Measurements from ENCODE around the gene GPR155. TPM values are rescaled to one million over a fixed set of nuclear protein-coding genes. Genes with fewer than 3 reads are reported as not detected.

Gene GPR155
- total RNA-seq, 1 experiment from 2014 or later: 2.1 TPM

DNA sequence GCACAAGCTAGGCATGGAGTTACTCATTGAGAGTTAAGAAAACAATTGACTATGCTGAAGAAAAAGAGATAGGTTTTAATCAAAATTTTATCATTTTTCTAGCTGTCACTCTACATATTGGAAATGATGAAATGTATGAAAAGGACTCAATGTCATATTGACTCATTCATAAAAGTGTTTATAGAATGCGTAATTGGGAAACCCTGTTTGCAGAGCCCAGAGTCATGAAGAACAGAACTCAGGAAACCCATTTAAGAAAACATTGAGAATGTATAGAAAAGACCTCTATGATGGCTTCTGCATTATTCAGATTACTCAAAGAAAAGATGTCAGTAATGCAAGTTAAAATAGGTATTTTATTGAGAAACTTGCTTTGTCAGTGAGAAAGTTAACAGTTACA is 54.9 kb downstream of the GPR155 start:
- H3K9me3 ChIP-seq (ENCODE audit: control insufficient read depth, insufficient read depth, low read depth, low read length): no peaks in the 10 kb centered on the region
- in situ Hi-C loops (cut with HindIII; ENCODE audit: low pct_unique_long_range_greater_than_20kb, low sequenced_read_pairs) (no loop called here), intact Hi-C loops (cut with micrococcal nuclease; ENCODE audit: unreplicated experiment) (no loop called here)
- DNase-seq (ENCODE audit: low read depth, low spot score): no peak
- ATAC-seq: no peak
- TF ChIP-seq POLR2AphosphoS5 (IDR thresholded peaks at IDR 0.05; ENCODE audit: low read depth, low read length) (no peak), SIN3A (IDR thresholded peaks at IDR 0.05; ENCODE audit: borderline replicate concordance, insufficient read depth, low read depth, low read length) (no peak), REST (IDR thresholded peaks at IDR 0.05; ENCODE audit: insufficient read depth in 1 of 2, low read depth in 2 of 2, low read length in 1 of 2) (no peak), CTCF (IDR thresholded peaks at IDR 0.05) (no peak)
- no TSS peak for BruUV-seq (replicated peaks)
- H3K27me3 ChIP-seq (ENCODE audit: control insufficient read depth, insufficient read depth, low read length): no peaks in the 10 kb centered on the region
- no peak overlapping the region for H3K4me3 ChIP-seq (ENCODE audit: low read depth in 2 of 2, low read length in 2 of 2)
- ChIA-PET POLR2A (no interaction called here), CTCF (no interaction called here)
- H3K4me1 ChIP-seq (ENCODE audit: control insufficient read depth, insufficient read depth, low read length): no peaks in the 10 kb centered on the region
- no peaks in the 10 kb centered on the region for H3K36me3 ChIP-seq (ENCODE audit: control insufficient read depth, insufficient read depth, low read length)
- H3K27ac ChIP-seq (ENCODE audit: low read length): no peak overlapping the region

DNA sequence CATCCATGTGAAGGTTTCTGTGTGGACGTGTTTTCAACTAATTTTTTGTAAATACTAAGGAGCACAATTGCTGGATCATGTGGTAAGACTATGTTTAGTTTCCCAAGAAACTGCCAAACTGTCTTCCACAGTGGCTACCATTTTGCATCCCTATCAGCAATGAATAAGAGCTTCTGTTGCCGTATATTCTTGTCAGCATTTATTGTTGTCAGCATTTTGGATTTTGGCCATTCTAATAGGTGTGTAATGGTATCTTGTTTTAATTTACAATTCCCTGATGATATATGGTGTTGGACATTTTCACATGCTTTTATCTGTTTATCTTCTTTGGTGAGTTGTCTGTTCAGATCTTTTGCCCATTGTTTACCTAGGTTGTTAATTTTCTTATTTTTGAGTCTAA is 56.8 kb downstream of the GPR155 start:
- Histone ChIP-seq H3K9me3 (ENCODE audit: control insufficient read depth, insufficient read depth, low read depth, low read length) (no peaks in the 10 kb centered on the region), H3K27me3 (ENCODE audit: control insufficient read depth, insufficient read depth, low read length) (no peaks in the 10 kb centered on the region), H3K4me3 (ENCODE audit: low read depth in 2 of 2, low read length in 2 of 2) (no peak overlapping the region), H3K27ac (ENCODE audit: low read length) (no peak overlapping the region), H3K36me3 (ENCODE audit: control insufficient read depth, insufficient read depth, low read length) (no peaks in the 10 kb centered on the region), H3K4me1 (ENCODE audit: control insufficient read depth, insufficient read depth, low read length) (no peaks in the 10 kb centered on the region)
- in situ Hi-C loops (cut with HindIII; ENCODE audit: low pct_unique_long_range_greater_than_20kb, low sequenced_read_pairs) (no loop called here), intact Hi-C loops (cut with micrococcal nuclease; ENCODE audit: unreplicated experiment) (no loop called here)
- no peak for DNase-seq (ENCODE audit: low read depth, low spot score)
- TF ChIP-seq REST (IDR thresholded peaks at IDR 0.05; ENCODE audit: insufficient read depth in 1 of 2, low read depth in 2 of 2, low read length in 1 of 2) (no peak), SIN3A (IDR thresholded peaks at IDR 0.05; ENCODE audit: borderline replicate concordance, insufficient read depth, low read depth, low read length) (no peak), TCF7L2 (IDR thresholded peaks at IDR 0.05; ENCODE audit: low read depth, low read length) (no peak), CTCF (IDR thresholded peaks at IDR 0.05) (no peak), POLR2AphosphoS5 (IDR thresholded peaks at IDR 0.05; ENCODE audit: low read depth, low read length) (no peak)
- BruUV-seq (replicated peaks): no TSS peak
- POLR2A ChIA-PET: no interaction called here
- ATAC-seq: no peak
- CTCF ChIA-PET: no interaction called here
